ENCODE data around the gene CEACAM7.
"Not testable (repeated sequence)": the region's sequence is repeated elsewhere in the genome, so short reads cannot be mapped to it uniquely, and the experiment has no call there.

CEACAM7 gene
- total RNA-seq, result 0 reads per million in 3 experiments

DNA sequence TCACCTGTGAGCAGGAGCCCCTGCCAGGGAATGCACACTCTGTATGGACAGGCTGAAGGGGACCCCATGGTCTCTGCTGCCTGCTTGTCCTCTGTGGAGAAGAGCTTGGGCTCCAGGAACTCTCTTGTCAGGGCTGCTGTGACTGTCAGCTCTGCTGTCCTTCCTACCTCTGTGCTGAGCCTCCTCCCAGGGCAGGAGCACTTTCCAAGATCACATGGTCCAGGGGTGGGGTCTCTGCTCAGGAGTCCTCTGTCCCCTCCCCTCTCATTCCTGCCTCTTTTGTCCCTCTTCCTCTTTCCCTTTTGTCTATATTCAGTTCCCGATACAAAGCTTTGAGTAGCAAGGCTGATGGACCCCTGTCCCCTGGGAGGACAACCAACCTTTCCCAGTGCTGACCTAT is at the start of gene CEACAM7:
Gene CEACAM7, minus strand, starts transcription at position 173 of the 400 bp plus-strand sequence. Its CDS starts 105 bp downstream, at position 68.
- DNase-seq, result no peak

DNA sequence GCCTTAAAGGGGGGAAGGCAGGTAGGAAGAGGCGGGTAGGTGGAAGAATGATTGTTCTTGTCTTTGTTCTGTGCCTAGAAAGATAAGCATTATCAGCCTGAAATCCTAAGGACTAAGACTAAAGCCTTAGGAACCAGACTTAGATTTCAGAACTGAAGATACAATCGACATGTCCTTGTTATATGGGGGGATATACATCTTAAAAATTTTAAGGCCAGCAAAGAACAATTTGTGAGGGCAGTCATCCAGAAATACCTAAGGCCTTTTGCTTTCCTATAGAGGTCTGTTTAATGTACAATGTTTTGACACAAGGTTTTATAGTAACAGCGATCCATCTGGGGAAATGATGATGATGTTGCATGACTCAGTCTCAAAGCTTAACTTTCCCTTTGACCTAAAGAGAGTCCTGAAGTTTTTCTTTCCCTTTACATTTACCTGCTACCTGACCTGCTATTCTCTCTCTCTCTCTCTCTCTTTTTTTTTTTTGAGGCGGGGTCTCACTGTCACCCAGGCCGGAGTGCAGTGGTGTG is 47.1 kb upstream of the CEACAM7 start:
- DNase-seq, result no peak

DNA sequence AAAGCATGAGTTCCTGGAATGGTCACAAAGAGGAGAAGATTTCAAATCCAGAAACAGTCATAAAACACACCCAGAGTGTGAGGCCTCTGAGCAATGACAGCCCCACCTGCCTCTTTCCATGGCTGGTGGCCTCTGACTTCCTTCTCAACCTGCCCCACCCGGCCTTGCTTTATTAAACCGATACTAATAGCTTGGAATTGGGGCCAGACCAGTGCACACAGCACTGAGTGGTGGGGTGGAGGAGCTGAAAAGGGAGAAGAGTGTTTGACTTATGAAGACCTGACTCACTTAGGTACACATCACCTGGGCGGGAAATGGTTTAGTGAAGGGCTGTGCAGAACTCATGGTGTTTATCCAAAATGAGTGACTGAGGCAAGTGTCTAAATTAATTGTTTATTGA is 46.5 kb upstream of the CEACAM7 start:
- no peak for DNase-seq

DNA sequence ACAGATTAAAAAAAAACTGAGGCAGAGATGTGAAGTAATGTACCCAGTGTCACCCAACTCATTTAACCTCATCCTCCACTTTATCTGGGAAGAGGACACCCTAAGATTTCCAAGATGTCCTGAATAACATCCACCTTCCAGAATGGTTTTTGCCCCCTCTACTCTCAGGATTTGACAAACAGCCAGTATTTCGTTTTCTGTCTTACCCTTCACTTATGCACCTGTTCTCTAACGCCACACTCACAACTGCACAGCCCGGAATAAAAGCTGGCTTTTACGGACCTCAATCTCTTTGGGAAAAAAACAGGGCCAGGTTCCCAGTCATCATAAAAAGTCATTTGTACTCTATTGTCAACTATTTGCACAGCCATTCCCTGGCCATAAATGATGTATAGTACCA is 46.1 kb upstream of the CEACAM7 start:
- no peak for DNase-seq

DNA sequence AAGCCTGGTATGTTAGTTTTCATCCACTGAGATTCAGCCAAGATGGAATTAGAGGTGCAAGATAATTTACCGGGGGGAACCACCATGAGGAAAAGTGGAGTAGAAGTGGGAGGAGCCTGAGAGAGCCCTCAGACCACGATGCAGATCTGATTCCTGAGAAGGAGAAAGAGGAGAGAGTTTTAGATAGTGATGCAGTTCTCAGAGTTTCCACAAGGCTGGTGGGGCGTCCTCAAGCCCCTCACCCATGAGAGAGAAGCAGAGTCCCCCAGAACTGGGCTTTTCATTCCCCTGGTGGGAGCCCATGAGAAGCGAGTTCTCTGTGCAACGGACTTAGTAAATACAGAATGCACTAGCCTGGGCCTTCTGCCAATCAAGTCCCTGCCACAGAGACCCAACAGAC is 38.4 kb upstream of the CEACAM7 start:
- no peak for DNase-seq

DNA sequence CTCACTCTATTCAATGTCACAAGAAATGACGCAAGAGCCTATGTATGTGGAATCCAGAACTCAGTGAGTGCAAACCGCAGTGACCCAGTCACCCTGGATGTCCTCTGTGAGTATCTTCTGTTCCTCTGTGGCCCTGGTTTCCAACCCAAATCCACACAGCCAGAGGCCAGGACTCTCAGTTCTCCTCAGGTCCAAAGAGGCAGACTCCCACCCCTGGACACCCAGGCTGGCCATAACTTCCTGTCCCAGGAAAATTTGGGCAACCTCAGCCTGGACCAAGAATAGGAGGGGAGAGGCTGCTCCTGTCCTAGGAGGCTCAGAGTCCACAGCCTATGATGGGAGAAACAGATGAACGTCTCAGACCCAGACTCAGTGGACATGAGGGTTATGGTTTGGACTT is 32.0 kb upstream of the CEACAM7 start:
- no peak for DNase-seq

DNA sequence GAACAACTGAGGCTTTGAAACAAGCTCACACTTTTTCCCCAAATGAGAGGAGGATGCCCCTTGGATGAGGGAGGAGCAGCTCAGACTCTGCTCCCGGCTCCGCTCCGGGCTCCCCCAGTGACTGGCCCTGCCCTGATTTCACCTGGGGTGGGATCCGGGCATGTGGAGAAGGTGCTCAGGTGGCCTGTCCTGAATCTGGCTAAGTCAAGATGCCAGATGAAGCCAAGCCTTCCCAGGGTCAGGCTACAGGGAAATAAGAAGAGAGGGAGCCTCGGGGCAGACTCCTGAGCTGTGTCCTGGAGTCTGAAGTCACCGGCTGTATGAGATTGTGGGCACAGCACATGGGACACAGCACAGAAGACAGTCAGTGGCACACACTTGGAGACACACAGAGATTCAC is 30.7 kb upstream of the CEACAM7 start:
- DNase-seq, result no peak

DNA sequence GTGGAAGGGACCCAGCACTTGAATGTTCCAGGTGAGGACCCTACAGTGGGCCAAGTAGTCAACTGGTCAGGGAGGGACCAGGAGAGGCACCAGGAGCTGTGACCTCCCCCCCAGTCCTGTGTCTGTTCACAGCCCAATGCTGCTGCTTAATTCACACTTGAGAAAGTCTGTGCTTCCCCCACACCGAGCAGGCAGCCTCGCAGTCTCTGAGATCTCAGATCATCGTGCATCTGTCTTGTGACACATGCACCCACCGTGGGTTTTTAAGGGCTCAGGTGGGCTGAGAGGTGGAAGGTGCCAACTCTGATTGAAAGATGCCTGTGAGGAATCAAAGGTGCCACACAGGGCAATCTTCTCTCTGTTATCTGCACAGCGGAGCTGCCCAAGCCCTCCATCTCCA is 26.5 kb upstream of the CEACAM7 start:
- no peak for DNase-seq

DNA sequence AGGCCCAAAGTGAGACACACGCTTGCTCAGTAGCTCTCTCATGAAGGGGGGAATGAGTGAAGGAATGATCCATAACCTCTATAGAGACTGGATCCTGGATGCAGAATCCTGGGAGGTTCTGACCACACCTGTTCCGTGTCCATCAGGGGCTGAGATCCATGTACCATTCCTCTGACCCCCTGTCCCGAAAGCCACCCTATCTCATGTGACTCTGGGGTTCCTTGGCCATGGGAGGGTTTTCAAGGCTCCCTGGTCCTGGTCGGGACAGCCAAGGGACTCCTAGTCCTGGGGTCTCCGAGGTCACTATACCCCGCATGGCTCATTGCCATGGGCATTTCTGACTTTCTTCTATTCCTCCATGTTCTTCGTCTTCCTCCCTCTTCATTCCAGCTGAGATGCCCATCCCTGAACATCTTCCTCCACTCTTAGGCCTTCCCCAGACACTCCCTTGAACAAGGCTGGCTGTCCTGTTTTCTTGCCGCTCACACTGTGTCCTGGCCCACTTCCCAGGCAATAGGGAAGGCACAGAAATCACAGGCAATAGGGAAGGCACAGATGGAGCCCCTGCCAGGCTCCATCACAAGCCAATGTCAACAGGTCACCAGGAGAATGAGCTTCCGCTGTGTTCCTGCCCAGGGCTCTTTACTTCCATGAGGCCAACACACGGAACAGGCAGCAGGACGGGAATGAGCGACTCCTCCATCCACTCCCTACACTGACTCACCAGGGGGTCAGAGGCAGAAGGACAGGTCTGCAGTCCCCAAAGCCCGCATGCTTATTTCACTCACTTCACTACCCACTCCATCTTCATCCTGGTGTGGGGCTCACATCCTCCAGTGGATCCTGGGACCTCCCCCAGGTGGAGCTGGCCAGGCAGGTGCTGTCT is 23.5 kb upstream of the CEACAM7 start:
- no peak for DNase-seq

DNA sequence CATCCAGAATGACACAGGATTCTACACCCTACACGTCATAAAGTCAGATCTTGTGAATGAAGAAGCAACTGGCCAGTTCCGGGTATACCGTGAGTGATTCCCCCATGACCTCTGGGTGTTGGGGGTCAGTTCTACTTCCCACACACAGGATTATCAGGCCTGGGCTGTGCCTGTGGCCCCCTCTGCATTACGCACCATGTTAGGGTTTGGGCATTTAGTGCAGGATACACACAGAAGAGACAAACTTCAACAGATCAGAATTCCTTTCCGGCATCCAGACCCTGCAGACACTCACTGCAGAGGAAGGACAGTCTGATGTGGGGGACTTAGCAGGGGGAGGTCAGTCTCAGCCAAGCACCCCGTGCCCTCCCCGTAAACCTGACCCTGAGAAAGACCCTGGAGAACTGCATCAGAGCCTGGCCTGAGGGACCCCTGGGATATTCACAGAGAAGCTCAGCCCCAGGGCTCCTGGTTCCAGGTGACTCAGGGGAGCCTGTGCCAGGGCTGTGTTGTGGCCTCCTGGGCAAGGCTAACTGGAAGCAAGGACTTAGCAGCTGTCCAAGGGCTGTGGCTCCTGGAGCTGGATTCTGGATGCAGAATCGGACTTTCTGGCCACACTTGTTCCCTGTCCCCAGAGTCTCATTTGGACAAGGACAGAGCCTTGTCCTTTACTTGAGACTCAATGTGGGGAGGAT is 22.0 kb upstream of the CEACAM7 start:
- DNase-seq, result no peak

DNA sequence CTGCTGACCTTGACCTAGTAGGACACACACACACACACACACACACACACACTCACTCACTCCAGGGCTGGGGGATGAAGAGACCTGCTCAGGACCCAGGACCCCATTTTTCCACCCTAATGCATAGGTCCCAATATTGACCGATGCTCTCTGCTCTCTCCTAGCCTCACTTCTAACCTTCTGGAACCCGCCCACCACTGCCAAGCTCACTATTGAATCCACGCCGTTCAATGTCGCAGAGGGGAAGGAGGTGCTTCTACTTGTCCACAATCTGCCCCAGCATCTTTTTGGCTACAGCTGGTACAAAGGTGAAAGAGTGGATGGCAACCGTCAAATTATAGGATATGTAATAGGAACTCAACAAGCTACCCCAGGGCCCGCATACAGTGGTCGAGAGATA is 21.4 kb upstream of the CEACAM7 start:
- DNase-seq, result not testable (repeated sequence)

DNA sequence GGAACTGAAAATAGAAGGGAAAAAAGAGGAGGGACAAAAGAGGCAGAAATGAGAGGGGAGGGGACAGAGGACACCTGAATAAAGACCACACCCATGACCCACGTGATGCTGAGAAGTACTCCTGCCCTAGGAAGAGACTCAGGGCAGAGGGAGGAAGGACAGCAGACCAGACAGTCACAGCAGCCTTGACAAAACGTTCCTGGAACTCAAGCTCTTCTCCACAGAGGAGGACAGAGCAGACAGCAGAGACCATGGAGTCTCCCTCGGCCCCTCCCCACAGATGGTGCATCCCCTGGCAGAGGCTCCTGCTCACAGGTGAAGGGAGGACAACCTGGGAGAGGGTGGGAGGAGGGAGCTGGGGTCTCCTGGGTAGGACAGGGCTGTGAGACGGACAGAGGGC is 20.4 kb upstream of the CEACAM7 start, which contains the start of gene CEACAM5:
Gene CEACAM5, plus strand, starts transcription at position 146 of the 400 bp plus-strand sequence. Its CDS starts 106 bp downstream, at position 252.
- no peak for DNase-seq

DNA sequence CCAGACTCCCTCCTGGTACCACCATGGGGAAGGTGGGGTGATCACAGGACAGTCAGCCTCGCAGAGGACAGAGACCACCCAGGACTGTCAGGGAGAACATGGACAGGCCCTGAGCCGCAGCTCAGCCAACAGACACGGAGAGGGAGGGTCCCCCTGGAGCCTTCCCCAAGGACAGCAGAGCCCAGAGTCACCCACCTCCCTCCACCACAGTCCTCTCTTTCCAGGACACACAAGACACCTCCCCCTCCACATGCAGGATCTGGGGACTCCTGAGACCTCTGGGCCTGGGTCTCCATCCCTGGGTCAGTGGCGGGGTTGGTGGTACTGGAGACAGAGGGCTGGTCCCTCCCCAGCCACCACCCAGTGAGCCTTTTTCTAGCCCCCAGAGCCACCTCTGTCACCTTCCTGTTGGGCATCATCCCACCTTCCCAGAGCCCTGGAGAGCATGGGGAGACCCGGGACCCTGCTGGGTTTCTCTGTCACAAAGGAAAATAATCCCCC is 19.9 kb upstream of the CEACAM7 start:
- no peak for DNase-seq

DNA sequence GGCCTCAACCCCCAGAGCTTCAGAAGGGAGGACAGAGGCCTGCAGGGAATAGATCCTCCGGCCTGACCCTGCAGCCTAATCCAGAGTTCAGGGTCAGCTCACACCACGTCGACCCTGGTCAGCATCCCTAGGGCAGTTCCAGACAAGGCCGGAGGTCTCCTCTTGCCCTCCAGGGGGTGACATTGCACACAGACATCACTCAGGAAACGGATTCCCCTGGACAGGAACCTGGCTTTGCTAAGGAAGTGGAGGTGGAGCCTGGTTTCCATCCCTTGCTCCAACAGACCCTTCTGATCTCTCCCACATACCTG is 19.4 kb upstream of the CEACAM7 start:
- no peak for DNase-seq

DNA sequence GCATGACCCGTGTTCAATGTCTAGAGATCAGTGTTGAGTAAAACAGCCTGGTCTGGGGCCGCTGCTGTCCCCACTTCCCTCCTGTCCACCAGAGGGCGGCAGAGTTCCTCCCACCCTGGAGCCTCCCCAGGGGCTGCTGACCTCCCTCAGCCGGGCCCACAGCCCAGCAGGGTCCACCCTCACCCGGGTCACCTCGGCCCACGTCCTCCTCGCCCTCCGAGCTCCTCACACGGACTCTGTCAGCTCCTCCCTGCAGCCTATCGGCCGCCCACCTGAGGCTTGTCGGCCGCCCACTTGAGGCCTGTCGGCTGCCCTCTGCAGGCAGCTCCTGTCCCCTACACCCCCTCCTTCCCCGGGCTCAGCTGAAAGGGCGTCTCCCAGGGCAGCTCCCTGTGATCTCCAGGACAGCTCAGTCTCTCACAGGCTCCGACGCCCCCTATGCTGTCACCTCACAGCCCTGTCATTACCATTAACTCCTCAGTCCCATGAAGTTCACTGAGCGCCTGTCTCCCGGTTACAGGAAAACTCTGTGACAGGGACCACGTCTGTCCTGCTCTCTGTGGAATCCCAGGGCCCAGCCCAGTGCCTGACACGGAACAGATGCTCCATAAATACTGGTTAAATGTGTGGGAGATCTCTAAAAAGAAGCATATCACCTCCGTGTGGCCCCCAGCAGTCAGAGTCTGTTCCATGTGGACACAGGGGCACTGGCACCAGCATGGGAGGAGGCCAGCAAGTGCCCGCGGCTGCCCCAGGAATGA is 18.9 kb upstream of the CEACAM7 start:
- DNase-seq, result peak; percentile 68

DNA sequence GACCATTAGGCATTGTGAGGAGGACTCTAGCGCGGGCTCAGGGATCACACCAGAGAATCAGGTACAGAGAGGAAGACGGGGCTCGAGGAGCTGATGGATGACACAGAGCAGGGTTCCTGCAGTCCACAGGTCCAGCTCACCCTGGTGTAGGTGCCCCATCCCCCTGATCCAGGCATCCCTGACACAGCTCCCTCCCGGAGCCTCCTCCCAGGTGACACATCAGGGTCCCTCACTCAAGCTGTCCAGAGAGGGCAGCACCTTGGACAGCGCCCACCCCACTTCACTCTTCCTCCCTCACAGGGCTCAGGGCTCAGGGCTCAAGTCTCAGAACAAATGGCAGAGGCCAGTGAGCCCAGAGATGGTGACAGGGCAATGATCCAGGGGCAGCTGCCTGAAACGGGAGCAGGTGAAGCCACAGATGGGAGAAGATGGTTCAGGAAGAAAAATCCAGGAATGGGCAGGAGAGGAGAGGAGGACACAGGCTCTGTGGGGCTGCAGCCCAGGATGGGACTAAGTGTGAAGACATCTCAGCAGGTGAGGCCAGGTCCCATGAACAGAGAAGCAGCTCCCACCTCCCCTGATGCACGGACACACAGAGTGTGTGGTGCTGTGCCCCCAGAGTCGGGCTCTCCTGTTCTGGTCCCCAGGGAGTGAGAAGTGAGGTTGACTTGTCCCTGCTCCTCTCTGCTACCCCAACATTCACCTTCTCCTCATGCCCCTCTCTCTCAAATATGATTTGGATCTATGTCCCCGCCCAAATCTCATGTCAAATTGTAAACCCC is 17.5 kb upstream of the CEACAM7 start:
- DNase-seq, result no peak

DNA sequence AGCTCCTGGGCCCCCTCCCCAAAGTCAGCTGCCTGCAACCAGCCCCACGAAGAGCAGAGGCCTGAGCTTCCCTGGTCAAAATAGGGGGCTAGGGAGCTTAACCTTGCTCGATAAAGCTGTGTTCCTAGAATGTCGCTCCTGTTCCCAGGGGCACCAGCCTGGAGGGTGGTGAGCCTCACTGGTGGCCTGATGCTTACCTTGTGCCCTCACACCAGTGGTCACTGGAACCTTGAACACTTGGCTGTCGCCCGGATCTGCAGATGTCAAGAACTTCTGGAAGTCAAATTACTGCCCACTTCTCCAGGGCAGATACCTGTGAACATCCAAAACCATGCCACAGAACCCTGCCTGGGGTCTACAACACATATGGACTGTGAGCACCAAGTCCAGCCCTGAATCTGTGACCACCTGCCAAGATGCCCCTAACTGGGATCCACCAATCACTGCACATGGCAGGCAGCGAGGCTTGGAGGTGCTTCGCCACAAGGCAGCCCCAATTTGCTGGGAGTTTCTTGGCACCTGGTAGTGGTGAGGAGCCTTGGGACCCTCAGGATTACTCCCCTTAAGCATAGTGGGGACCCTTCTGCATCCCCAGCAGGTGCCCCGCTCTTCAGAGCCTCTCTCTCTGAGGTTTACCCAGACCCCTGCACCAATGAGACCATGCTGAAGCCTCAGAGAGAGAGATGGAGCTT is 15.7 kb upstream of the CEACAM7 start:
- DNase-seq, result no peak

DNA sequence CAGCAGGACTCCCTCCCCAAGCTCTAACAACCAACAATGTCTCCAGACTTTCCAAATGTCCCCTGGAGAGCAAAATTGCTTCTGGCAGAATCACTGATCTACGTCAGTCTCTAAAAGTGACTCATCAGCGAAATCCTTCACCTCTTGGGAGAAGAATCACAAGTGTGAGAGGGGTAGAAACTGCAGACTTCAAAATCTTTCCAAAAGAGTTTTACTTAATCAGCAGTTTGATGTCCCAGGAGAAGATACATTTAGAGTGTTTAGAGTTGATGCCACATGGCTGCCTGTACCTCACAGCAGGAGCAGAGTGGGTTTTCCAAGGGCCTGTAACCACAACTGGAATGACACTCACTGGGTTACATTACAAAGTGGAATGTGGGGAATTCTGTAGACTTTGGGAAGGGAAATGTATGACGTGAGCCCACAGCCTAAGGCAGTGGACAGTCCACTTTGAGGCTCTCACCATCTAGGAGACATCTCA is 14.1 kb upstream of the CEACAM7 start:
- no peak for DNase-seq

DNA sequence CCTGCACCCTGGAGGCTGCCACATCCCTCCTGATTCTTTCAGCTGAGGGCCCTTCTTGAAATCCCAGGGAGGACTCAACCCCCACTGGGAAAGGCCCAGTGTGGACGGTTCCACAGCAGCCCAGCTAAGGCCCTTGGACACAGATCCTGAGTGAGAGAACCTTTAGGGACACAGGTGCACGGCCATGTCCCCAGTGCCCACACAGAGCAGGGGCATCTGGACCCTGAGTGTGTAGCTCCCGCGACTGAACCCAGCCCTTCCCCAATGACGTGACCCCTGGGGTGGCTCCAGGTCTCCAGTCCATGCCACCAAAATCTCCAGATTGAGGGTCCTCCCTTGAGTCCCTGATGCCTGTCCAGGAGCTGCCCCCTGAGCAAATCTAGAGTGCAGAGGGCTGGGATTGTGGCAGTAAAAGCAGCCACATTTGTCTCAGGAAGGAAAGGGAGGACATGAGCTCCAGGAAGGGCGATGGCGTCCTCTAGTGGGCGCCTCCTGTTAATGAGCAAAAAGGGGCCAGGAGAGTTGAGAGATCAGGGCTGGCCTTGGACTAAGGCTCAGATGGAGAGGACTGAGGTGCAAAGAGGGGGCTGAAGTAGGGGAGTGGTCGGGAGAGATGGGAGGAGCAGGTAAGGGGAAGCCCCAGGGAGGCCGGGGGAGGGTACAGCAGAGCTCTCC is 13.5 kb upstream of the CEACAM7 start:
- no peak for DNase-seq

DNA sequence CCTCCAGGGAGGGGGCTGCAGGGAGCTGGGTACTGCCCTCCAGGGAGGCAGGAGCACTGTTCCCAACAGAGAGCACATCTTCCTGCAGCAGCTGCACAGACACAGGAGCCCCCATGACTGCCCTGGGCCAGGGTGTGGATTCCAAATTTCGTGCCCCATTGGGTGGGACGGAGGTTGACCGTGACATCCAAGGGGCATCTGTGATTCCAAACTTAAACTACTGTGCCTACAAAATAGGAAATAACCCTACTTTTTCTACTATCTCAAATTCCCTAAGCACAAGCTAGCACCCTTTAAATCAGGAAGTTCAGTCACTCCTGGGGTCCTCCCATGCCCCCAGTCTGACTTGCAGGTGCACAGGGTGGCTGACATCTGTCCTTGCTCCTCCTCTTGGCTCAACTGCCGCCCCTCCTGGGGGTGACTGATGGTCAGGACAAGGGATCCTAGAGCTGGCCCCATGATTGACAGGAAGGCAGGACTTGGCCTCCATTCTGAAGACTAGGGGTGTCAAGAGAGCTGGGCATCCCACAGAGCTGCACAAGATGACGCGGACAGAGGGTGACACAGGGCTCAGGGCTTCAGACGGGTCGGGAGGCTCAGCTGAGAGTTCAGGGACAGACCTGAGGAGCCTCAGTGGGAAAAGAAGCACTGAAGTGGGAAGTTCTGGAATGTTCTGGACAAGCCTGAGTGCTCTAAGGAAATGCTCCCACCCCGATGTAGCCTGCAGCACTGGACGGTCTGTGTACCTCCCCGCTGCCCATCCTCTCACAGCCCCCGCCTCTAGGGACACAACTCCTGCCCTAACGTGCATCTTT is 12.5 kb upstream of the CEACAM7 start:
- no peak for DNase-seq
